ENCODE data around the gene FBP2.
"Not testable (repeated sequence)": the region's sequence is repeated elsewhere in the genome, so short reads cannot be mapped to it uniquely, and the experiment has no call there.

FBP2 gene

GRCh38 chr9:94557376-94557775 lies 36.2 kb downstream of the FBP2 start:
- no peak overlapping the region for H3K27ac ChIP-seq (ENCODE audit: low read length)
- no peaks in the 10 kb centered on the region for H3K9me3 ChIP-seq (ENCODE audit: control insufficient read depth in 1 of 2, low read length in 2 of 2)
- no peaks in the 10 kb centered on the region for H3K27me3 ChIP-seq (ENCODE audit: low read depth, low read length)
- H3K4me3 ChIP-seq (ENCODE audit: low read depth in 1 of 2, low read length in 2 of 2): no peak overlapping the region
- H3K4me1 ChIP-seq (ENCODE audit: control insufficient read depth in 1 of 2, insufficient read depth in 2 of 2, low read length in 2 of 2): no peaks in the 10 kb centered on the region
- no peaks in the 10 kb centered on the region for H3K36me3 ChIP-seq (ENCODE audit: control insufficient read depth in 1 of 2, insufficient read depth in 2 of 2, low read length in 2 of 2)

GRCh38 chr9:94554439-94555331 lies 38.9 kb downstream of the FBP2 start, which contains the start of gene PCAT7:
TSS of gene PCAT7 (plus strand) at chr9:94555083.
- H3K27me3 ChIP-seq (ENCODE audit: low read depth, low read length): no peaks in the 10 kb centered on the region
- no peak within 1 kb of the TSS for H3K27ac ChIP-seq (ENCODE audit: low read length)
- H3K4me3 ChIP-seq (ENCODE audit: low read depth in 1 of 2, low read length in 2 of 2): peak within 1 kb of the TSS in 1 of 2 donors; percentile 42

GRCh38 chr9:94554078-94554438 lies 39.6 kb downstream of the FBP2 start:
- Histone ChIP-seq H3K4me1 (ENCODE audit: control insufficient read depth in 1 of 2, insufficient read depth in 2 of 2, low read length in 2 of 2) (no peaks in the 10 kb centered on the region), H3K27ac (ENCODE audit: low read length) (no peak overlapping the region), H3K4me3 (ENCODE audit: low read depth in 1 of 2, low read length in 2 of 2) (peak overlapping the region in 1 of 2 donors; percentile 42), H3K9me3 (ENCODE audit: control insufficient read depth in 1 of 2, low read length in 2 of 2) (no peaks in the 10 kb centered on the region), H3K27me3 (ENCODE audit: low read depth, low read length) (no peaks in the 10 kb centered on the region), H3K36me3 (ENCODE audit: control insufficient read depth in 1 of 2, insufficient read depth in 2 of 2, low read length in 2 of 2) (no peaks in the 10 kb centered on the region)

More at GRCh38 chr9:94554439-94555331, 38.9 kb downstream of the FBP2 start, which contains the start of gene PCAT7:
- H3K36me3 ChIP-seq (ENCODE audit: control insufficient read depth in 1 of 2, insufficient read depth in 2 of 2, low read length in 2 of 2): no peaks in the 10 kb centered on the region
- H3K4me1 ChIP-seq (ENCODE audit: control insufficient read depth in 1 of 2, insufficient read depth in 2 of 2, low read length in 2 of 2): no peaks in the 10 kb centered on the region
- no peaks in the 10 kb centered on the region for H3K9me3 ChIP-seq (ENCODE audit: control insufficient read depth in 1 of 2, low read length in 2 of 2)

DNA sequence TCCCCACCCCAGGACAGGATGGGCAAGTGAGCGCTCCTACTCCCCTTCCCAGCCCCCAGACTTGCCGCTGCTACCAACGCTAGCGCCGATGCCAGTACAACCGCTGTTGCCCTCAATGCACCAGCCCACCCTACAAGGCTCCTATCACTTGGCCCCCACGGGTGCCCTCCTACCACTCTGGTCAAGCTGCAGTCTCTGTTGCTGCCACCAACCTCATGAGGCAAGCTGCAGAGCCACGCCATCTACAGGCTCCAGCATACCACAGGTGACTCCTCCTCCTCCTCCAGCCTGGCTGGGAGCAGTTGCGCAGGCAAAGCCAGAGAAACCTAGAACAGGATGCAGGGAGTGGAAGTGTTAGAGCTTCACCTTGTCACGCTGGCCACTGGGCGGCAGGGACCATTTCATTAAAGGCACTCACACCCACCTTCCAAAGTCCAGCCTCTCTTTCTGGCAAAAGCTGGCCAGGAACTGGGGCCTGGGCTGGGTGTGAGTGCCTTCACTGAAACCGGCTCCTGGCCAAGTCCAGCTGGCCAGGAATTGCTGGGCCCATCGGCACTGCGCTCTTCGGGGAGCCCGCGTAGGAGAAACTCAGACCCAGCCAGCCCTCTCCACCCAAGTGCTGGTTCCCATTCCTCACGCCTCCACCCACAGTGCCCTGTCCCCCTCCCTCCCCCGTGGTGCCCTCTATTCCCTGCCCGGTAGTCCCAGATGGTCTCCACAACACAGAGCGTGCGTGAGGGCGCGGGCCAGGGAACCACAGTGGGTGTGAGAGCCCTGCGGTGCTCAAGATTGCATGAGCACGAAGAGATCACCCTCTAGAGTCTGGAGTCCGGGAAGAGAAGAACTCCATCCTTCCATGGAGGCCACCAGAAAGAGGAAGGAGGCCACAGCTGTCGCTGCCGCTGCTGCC lies 40.3 kb downstream of the FBP2 start:
- H3K9me3 ChIP-seq (ENCODE audit: control insufficient read depth in 1 of 2, low read length in 2 of 2): no peaks in the 10 kb centered on the region
- H3K27ac ChIP-seq (ENCODE audit: low read length): no peak overlapping the region
- H3K36me3 ChIP-seq (ENCODE audit: control insufficient read depth in 1 of 2, insufficient read depth in 2 of 2, low read length in 2 of 2): no peaks in the 10 kb centered on the region
- no peaks in the 10 kb centered on the region for H3K4me1 ChIP-seq (ENCODE audit: control insufficient read depth in 1 of 2, insufficient read depth in 2 of 2, low read length in 2 of 2)
- no peaks in the 10 kb centered on the region for H3K27me3 ChIP-seq (ENCODE audit: low read depth, low read length)
- H3K4me3 ChIP-seq (ENCODE audit: low read depth in 1 of 2, low read length in 2 of 2): peak overlapping the region in 1 of 2 donors; percentile 11

DNA sequence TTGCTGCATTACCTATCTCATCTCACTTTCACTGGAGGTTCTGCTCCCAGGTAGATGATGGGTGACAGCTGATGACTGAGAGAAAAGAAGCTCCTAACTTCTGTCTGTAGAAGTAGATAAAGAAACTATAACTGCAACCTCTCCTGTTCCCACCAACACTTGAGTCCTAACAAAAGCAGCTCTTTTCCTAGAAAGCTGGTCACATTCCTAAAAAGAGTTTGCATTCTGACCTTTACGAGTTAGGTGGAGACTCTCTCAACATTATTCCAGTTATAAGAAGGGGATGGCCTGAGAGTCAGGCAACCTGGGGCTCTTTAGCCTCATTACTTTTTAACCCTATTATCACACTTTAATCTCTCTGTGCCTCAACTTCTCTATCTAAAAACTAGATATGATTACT lies 47.7 kb downstream of the FBP2 start:
- H3K36me3 ChIP-seq (ENCODE audit: control insufficient read depth in 1 of 2, insufficient read depth in 2 of 2, low read length in 2 of 2): no peaks in the 10 kb centered on the region
- H3K4me3 ChIP-seq (ENCODE audit: low read depth in 1 of 2, low read length in 2 of 2): no peak overlapping the region
- no peaks in the 10 kb centered on the region for H3K9me3 ChIP-seq (ENCODE audit: control insufficient read depth in 1 of 2, low read length in 2 of 2)
- H3K27ac ChIP-seq (ENCODE audit: low read length): no peak overlapping the region
- H3K27me3 ChIP-seq (ENCODE audit: low read depth, low read length): no peaks in the 10 kb centered on the region
- H3K4me1 ChIP-seq (ENCODE audit: control insufficient read depth in 1 of 2, insufficient read depth in 2 of 2, low read length in 2 of 2): no peaks in the 10 kb centered on the region

DNA sequence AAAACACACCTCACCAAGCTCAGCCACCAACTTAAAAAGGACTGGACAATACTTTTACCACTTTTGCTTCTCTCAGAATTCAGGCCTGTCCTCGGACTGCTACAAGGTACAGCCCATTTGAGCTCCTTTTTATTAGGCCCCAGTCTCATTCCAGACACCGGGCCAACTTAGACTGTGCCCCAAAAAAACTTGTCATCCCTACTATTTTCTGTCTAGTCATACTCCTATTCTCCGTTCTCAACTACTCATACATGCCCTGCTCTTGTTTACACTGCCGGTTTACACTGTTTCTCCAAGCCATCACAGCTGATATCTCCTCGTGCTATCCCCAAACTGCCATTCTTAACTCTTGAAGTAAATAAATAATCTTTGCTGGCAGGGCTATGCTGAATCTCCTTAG lies 49.3 kb downstream of the FBP2 start:
- not testable (repeated sequence) for H3K4me1 ChIP-seq (ENCODE audit: control insufficient read depth in 1 of 2, insufficient read depth in 2 of 2, low read length in 2 of 2); H3K27me3 ChIP-seq (ENCODE audit: low read depth, low read length); H3K27ac ChIP-seq (ENCODE audit: low read length); H3K36me3 ChIP-seq (ENCODE audit: control insufficient read depth in 1 of 2, insufficient read depth in 2 of 2, low read length in 2 of 2); H3K9me3 ChIP-seq (ENCODE audit: control insufficient read depth in 1 of 2, low read length in 2 of 2); H3K4me3 ChIP-seq (ENCODE audit: low read depth in 1 of 2, low read length in 2 of 2)

DNA sequence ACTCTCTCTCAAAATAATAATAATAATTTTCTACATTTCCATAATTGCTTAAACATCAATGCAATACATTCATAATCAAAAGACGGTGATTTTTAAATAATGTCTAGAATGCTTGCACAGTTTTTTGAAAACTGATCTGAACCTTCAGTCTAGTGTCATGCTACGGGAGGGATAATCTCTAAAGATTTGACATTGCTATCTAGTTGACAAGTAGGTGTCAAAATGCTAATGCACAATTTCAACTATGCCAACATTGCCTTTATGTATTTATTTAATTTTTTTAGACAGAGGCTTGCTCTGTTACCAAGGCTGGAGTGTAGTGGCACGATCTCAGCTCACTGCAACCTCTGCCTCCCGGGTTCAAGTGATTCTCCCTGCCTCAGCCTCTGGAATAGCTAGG lies 54.7 kb downstream of the FBP2 start:
- H3K27ac ChIP-seq (ENCODE audit: low read length): no peak overlapping the region
- no peaks in the 10 kb centered on the region for H3K9me3 ChIP-seq (ENCODE audit: control insufficient read depth in 1 of 2, low read length in 2 of 2)
- H3K4me3 ChIP-seq (ENCODE audit: low read depth in 1 of 2, low read length in 2 of 2): no peak overlapping the region
- H3K4me1 ChIP-seq (ENCODE audit: control insufficient read depth in 1 of 2, insufficient read depth in 2 of 2, low read length in 2 of 2): no peaks in the 10 kb centered on the region
- no peaks in the 10 kb centered on the region for H3K36me3 ChIP-seq (ENCODE audit: control insufficient read depth in 1 of 2, insufficient read depth in 2 of 2, low read length in 2 of 2)
- no peaks in the 10 kb centered on the region for H3K27me3 ChIP-seq (ENCODE audit: low read depth, low read length)

DNA sequence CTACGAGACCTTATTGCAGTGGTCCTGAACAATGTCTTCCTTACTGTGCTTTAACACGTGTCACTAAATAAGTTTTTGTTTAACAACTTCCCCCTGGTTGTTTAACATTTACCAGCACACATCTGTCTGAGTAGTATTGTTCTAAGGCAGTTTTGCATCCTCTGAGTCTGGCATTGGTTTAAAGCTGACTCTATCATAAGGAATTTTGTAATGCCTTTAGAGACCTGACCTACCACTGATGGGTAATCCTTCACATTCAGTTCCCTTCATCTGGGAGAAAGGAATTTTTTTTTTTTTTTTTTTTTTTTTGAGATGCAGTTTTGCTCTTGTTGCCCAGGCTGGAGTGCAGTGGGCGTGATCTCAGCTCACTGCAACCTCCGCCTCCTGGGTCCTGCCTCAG lies 58.7 kb downstream of the FBP2 start:
- H3K4me1 ChIP-seq (ENCODE audit: control insufficient read depth in 1 of 2, insufficient read depth in 2 of 2, low read length in 2 of 2): no peaks in the 10 kb centered on the region
- no peak overlapping the region for H3K27ac ChIP-seq (ENCODE audit: low read length)
- no peak overlapping the region for H3K4me3 ChIP-seq (ENCODE audit: low read depth in 1 of 2, low read length in 2 of 2)
- H3K27me3 ChIP-seq (ENCODE audit: low read depth, low read length): no peaks in the 10 kb centered on the region
- no peaks in the 10 kb centered on the region for H3K9me3 ChIP-seq (ENCODE audit: control insufficient read depth in 1 of 2, low read length in 2 of 2)
- H3K36me3 ChIP-seq (ENCODE audit: control insufficient read depth in 1 of 2, insufficient read depth in 2 of 2, low read length in 2 of 2): no peaks in the 10 kb centered on the region

- Histone ChIP-seq H3K4me3 (ENCODE audit: low read depth in 1 of 2, low read length in 2 of 2) (no peak overlapping the region), H3K9me3 (ENCODE audit: control insufficient read depth in 1 of 2, low read length in 2 of 2) (no peaks in the 10 kb centered on the region), H3K27me3 (ENCODE audit: low read depth, low read length) (no peaks in the 10 kb centered on the region), H3K36me3 (ENCODE audit: control insufficient read depth in 1 of 2, insufficient read depth in 2 of 2, low read length in 2 of 2) (no peaks in the 10 kb centered on the region), H3K4me1 (ENCODE audit: control insufficient read depth in 1 of 2, insufficient read depth in 2 of 2, low read length in 2 of 2) (no peaks in the 10 kb centered on the region), H3K27ac (ENCODE audit: low read length) (no peak overlapping the region)
These were observed 60.0 kb downstream of the FBP2 start for GRCh38 chr9:94533601-94534000.

- Histone ChIP-seq H3K4me3 (ENCODE audit: low read depth in 1 of 2, low read length in 2 of 2) (no peak overlapping the region), H3K27me3 (ENCODE audit: low read depth, low read length) (no peaks in the 10 kb centered on the region), H3K36me3 (ENCODE audit: control insufficient read depth in 1 of 2, insufficient read depth in 2 of 2, low read length in 2 of 2) (no peaks in the 10 kb centered on the region), H3K27ac (ENCODE audit: low read length) (no peak overlapping the region), H3K4me1 (ENCODE audit: control insufficient read depth in 1 of 2, insufficient read depth in 2 of 2, low read length in 2 of 2) (no peaks in the 10 kb centered on the region), H3K9me3 (ENCODE audit: control insufficient read depth in 1 of 2, low read length in 2 of 2) (no peaks in the 10 kb centered on the region)
These were observed 60.5 kb downstream of the FBP2 start for GRCh38 chr9:94533155-94533554.

DNA sequence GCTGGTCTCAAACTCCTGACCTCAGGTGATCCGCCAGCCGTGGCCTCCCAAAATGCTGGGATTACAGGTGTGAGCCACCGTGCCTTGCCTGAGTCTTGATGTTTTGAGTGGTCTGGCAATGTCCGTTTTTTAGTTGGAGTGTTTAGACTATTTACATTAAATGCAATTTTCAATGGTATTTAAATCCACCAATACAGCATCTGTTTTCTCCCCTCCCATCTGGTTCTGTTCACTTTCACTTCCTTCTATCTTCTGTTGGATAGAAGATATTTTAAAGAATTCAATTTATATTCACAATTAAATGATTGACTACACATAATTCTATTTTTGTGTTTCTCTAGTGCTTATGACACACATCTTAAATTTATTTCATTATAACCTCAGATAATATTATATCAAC lies 64.7 kb downstream of the FBP2 start:
- Histone ChIP-seq H3K9me3 (ENCODE audit: control insufficient read depth in 1 of 2, low read length in 2 of 2) (no peaks in the 10 kb centered on the region), H3K4me3 (ENCODE audit: low read depth in 1 of 2, low read length in 2 of 2) (no peak overlapping the region), H3K4me1 (ENCODE audit: control insufficient read depth in 1 of 2, insufficient read depth in 2 of 2, low read length in 2 of 2) (no peaks in the 10 kb centered on the region), H3K27me3 (ENCODE audit: low read depth, low read length) (no peaks in the 10 kb centered on the region), H3K36me3 (ENCODE audit: control insufficient read depth in 1 of 2, insufficient read depth in 2 of 2, low read length in 2 of 2) (no peaks in the 10 kb centered on the region), H3K27ac (ENCODE audit: low read length) (no peak overlapping the region)
